Activated CD8-positive, alpha-beta memory T cell treated with anti-CD3 and anti-CD28 coated beads, Interleukin-2, amount 50 U/mL, for 1 hour (primary cell): ENCODE measurements around the gene GRIA4.
"Not testable (repeated sequence)": the region's sequence is repeated elsewhere in the genome, so short reads cannot be mapped to it uniquely, and the experiment has no call there.

Source experiments
- DNase-seq: peaks from one replicate; pipeline ENCODE4 v3.0.0-alpha.2; 2020; ENCODE audit errors: extremely low read depth

GRIA4 gene

DNA sequence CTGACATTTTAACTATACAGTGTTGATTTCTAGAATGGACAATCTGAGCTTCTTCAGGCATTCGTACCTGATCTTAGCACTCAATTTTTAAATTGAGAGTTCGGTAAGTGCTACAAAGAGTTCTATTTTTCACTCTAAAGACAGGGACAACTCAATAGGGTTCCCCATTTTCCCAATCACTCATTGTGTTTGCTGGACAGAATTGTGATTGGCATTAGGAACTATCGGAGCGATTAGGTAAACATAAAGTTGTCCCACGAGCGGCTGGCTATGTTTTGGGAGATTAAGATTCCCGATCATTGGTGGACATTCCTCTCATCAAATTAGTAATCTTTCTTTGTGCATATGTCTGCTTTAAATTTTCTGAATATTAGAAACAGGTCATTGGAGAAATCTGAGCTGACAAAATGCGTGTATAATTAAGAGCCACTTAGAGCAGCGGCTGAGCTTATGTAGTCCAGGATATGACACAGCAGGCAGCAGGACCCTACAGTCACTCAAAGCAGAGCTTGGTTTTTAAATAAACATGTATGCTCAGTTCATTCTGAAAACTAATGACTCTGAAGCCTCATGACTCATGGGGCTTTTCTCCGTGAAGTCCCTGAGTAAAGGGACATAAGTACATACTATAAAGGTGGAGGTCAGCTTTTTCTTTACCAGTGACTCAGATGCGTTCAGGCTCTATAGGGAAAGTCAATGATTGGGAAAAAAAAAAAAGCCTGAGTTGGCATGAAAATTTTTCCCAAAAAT lies 109.4 kb downstream of the GRIA4 start:
- no peak for DNase-seq

DNA sequence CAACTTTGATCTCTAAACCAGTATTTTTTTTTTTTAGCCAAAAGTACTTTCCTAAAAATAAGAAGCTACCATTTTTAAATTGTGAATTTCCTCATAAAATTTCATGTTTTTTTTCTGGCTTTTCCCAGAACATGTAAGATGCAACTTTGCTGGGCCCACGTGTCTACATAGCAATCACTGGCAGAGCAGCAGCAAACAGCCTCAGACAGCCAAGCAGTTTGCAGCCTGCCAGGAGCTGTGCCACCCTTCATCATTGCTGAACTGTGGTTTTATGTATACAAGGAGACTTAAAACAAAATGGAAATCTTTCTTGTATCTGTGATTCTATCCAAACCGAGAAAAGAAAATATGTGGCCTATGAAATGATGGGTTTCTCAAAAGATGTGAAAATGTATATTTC lies 110.2 kb downstream of the GRIA4 start:
- no peak for DNase-seq

DNA sequence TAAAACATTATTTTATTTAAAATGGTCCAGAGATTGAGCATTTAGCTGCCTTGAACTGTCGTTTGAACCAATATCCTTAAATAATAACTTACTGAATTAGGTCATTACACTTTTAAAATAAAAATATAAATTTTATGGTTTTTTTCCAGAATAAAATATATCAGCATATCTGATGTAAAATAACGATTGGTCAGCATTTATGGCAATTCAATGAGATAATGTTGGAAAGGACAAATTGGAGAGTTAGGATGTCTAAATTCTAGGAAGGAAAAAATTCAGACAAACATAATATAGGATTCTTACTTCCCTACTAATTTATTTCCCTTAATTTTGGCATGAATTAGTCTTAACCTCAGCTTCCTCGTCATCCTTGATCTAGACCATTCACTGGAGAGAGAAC lies 113.4 kb downstream of the GRIA4 start:
- DNase-seq, result no peak

- no peak for DNase-seq
Observed at GRCh38 chr11:105732611-105733010, 122.7 kb downstream of the GRIA4 start.

DNA sequence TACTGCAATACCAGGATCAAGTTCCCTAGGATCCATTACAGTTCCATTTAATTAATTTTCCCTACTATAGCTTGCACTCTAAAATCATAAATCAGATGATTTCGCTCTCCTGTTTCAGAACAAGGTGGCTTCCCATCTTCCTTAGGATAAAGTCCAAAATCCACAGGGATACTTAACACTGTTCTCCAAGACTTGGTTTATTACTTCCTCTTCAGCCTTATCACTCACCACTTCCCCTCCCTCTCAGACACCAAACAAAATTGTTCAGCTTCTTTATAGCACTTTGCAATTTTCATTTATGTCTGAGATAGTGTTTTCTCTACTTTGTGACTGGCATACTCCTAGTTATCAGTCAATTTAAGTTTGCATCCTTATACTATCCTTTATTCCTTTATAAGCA lies 124.6 kb downstream of the GRIA4 start:
- DNase-seq, result no peak

GRCh38 chr11:105738251-105738650 lies 128.4 kb downstream of the GRIA4 start:
- no peak for DNase-seq

- no peak for DNase-seq
Observed at GRCh38 chr11:105738986-105739795, 129.3 kb downstream of the GRIA4 start.

DNA sequence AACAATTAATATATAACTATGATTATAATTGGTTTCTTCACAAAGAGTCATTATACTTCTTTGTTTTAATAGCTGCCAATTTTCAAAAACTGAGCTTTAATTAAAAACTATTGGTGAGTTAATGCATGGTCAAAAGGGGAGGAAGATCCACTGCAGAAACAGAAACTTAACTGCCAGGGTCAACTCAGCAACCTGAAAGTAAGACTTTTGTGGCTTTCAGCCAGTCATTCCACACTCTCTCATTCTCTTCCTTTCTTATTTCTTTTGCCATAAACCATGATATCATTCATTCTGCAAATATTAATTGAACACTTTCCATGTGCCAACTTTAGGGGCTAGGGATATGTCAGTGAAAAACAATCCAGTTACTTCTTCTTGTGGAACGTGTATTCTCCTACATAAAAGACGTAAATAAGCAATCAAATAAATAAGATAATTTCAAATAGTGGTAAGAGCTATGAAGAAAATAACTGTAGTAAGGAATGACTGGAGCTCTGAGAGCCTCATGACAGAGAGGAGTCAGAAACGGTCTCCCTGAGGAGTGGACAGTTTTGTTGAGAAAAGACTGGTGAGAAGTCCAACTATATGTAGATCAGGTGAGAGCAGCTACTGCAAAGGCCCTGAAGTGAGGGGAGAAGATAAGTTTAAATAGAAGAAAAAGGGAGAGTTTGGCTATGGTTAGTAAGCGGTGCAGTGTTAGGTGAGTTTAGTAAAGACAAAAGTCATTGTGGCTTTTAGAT lies 130.5 kb downstream of the GRIA4 start:
- DNase-seq, result no peak

DNA sequence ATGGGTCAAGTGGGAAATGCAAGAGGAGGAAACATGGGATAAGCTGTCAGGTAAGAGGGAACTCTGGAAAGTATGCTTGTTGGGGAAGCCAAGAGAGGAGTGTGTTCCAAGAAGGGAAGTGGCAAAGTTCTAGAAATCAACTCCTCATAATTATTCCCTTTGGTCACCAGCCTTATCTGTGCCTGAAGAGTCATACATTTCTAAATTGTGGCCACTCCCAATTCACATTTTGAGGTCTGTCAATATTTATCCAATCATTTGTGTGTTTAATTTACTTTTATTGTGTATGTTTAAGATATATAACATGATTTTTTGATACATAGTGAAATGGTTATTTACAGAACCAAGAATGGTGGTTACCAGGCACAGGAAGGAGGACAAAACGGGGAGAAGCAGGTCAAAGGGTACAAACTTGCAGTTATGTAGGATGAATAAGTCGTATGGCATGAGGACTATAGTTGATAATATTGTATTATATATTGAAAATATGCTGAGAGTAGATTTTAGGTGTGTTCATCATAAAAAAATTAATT lies 131.7 kb downstream of the GRIA4 start:
- no peak for DNase-seq

DNA sequence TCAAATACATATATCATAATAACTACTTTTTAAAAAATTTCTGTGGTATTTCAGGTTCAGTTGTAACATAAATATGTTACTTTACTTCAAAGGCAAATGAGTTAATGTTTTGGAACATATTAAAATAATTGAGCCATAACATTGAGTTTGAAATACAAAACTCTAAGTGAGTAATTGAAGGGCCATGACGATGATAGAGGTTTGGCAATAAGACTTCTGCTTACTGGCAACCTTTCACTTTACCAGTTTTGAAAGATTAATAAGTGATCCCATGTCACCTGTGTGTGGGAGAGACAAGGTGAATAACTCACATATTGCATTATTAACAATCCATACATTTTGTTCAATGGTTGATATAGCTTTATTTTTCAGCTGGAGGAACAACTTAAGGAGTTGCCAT lies 144.4 kb downstream of the GRIA4 start:
- no peak for DNase-seq

- no peak for DNase-seq
Observed at GRCh38 chr11:105754716-105755115, 144.8 kb downstream of the GRIA4 start.

DNA sequence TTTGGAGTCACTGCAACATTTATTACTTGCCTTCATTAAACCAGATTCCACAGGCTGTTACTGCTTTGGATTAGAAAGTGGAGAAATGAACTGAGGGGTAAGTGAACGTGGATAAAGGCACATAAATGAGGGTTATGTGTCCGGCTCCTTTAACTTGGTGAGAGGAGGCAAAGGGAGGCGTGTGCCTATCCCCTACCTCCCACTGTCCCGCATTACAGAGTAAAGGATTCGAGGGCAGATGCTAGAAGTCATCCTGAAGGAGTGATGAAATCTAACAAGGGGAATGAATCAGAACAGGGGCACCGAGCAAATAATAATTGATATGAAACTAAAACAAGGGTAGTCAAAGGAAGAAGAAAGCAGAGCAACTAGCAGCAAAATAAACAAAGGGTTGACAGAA lies 147.2 kb downstream of the GRIA4 start:
- no peak for DNase-seq

GRCh38 chr11:105763594-105763993 lies 153.7 kb downstream of the GRIA4 start:
- DNase-seq, result no peak

GRCh38 chr11:105767931-105768330 lies 158.1 kb downstream of the GRIA4 start:
- no peak for DNase-seq

DNA sequence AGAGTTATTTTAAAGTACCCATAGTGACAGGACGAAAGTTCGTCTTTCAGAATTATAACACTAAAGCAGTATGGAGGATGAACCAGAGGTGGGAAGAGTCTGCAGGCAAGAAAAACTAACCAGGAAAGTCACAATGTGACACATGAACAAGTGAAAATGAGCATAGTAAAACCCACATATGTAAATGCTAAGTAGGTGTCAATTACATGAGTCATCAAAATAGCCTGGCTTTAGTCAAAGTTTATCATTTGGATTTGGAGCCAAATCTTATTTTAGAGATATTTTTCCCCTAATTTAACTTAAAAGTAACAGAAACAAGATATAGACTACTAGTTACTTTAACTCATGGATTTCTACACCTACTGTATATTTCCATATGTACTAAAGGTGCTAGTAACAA lies 159.8 kb downstream of the GRIA4 start:
- DNase-seq, result no peak

DNA sequence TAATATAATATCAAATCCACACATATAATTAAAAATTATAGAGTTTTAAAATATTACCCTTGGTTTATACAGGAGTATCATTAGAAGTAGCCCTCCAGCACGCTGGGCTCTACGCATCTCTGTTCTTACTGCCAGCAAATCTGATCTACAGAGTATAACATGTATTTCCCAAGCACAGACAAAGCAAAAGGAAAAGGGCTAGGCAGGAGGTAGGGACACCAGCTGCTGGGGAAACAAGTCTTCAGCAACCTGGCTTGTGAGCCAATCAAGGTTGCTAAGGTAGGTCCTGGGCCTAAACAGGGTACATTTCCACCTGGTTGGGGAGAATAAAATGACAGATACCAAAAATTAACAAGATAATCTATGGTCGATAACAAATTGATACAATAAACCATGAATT lies 163.6 kb downstream of the GRIA4 start:
- not testable (repeated sequence) for DNase-seq

GRCh38 chr11:105774899-105775298 lies 165.0 kb downstream of the GRIA4 start:
- DNase-seq, result no peak

GRCh38 chr11:105780781-105781525 lies 171.1 kb downstream of the GRIA4 start:
- DNase-seq, result no peak

DNA sequence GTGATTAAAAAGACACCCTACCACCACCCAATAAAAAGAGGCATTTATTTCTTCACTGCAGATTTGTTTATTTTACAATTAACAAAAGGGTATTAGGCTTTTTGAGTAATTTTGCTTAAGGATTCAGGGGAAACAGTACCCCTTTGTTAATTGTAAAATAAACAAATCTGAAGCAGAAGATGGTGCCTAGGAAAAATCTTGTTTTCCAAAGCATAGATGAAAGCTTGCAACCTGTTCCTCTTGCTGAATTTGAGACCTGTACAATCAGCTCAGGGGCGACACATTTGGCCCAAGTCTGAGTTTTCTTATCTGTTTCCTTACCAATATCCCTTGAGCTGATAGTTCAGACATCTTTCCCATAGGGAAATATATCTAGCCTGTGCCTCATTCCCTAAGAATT lies 171.9 kb downstream of the GRIA4 start:
- DNase-seq, result no peak

- DNase-seq, result no peak
Observed at GRCh38 chr11:105783216-105783615, 173.3 kb downstream of the GRIA4 start.

DNA sequence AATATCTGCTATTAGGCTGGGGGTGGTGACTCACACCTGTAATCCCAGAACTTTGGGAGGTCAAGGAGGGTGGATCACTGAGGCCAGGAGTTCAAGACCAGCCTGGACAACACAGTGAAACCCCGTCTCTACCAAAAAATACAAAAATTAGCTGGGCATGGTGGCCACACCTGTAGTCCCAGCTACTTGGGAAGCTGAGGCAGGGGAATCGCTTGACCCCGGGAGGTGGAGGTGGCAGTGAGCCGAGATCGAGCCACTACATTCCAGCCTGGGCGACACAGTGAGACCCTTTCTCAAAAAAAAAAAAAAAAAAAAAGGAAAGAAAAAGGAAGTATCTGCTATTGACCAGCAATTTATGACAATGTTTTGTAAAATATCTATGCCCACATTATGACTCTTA lies 176.0 kb downstream of the GRIA4 start:
- DNase-seq, result not testable (repeated sequence)

DNA sequence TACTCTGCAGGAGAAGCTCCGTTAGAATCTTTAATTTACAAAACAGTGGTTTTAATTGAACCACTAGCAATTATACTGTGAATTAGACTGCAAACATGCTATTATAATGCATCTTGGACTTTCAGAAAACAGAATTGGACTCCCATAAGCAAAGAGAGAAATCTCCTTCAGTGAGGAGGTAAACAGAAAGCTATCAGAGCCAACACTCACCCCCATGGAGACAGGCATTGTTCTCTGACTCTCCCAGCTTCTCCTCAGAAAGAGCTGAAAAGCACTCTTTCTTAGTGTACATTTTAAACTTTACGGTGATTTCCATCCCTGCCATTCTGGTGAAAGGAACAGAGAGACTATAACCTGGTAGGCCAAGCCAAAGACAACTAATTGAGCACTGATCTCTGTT lies 176.9 kb downstream of the GRIA4 start:
- DNase-seq, result no peak
